ENCODE results near the gene PNPO.
"Not testable (repeated sequence)": the region's sequence is repeated elsewhere in the genome, so short reads cannot be mapped to it uniquely, and the experiment has no call there.

PNPO gene

GRCh38 chr17:47973541-47973940 is 32.2 kb downstream of the PNPO start:
- no peak for DNase-seq (ENCODE audit: low spot score)
- FAIRE-seq: no peak

- DNase-seq (ENCODE audit: low spot score) (no peak), FAIRE-seq (no peak)
These were observed 33.9 kb downstream of the PNPO start for GRCh38 chr17:47975189-47975822.

- FAIRE-seq: no peak
- no peak for DNase-seq (ENCODE audit: low spot score)
These were observed 34.4 kb downstream of the PNPO start for GRCh38 chr17:47975823-47976205.

- DNase-seq (ENCODE audit: low spot score) (peak; percentile 46), FAIRE-seq (no peak)
These were observed 37.0 kb downstream of the PNPO start for GRCh38 chr17:47978324-47978723.

GRCh38 chr17:47980541-47980940 is 39.2 kb downstream of the PNPO start:
- no peak for DNase-seq (ENCODE audit: low spot score)
- no peak for FAIRE-seq

GRCh38 chr17:47981462-47981861 is 40.1 kb downstream of the PNPO start:
- DNase-seq (ENCODE audit: low spot score) (no peak), FAIRE-seq (no peak)

GRCh38 chr17:47982091-47982617 is 40.8 kb downstream of the PNPO start:
- DNase-seq (ENCODE audit: low spot score) (no peak), FAIRE-seq (no peak)

GRCh38 chr17:47982645-47983390 is 41.4 kb downstream of the PNPO start:
- FAIRE-seq: no peak
- no peak for DNase-seq (ENCODE audit: low spot score)

GRCh38 chr17:47983492-47984223 is 42.3 kb downstream of the PNPO start:
- DNase-seq (ENCODE audit: low spot score) (no peak), FAIRE-seq (no peak)

- DNase-seq (ENCODE audit: low spot score): no peak
- no peak for FAIRE-seq
These were observed 45.1 kb downstream of the PNPO start for GRCh38 chr17:47986520-47986919.

GRCh38 chr17:47987240-47987835 is 46.0 kb downstream of the PNPO start:
- no peak for DNase-seq (ENCODE audit: low spot score)
- FAIRE-seq: no peak

- DNase-seq (ENCODE audit: low spot score): not testable (repeated sequence)
These were observed 47.1 kb downstream of the PNPO start for GRCh38 chr17:47988445-47988844.

GRCh38 chr17:47989159-47989558 is 47.8 kb downstream of the PNPO start:
- FAIRE-seq: no peak

More at GRCh38 chr17:47988445-47988844, 47.1 kb downstream of the PNPO start:
- FAIRE-seq: not testable (repeated sequence)

GRCh38 chr17:47989700-47990099 is 48.3 kb downstream of the PNPO start:
- FAIRE-seq: no peak

More at GRCh38 chr17:47989159-47989558, 47.8 kb downstream of the PNPO start:
- DNase-seq (ENCODE audit: low spot score): no peak

GRCh38 chr17:47990962-47991731 is 49.8 kb downstream of the PNPO start:
- FAIRE-seq (no peak), DNase-seq (ENCODE audit: low spot score) (no peak)

More at GRCh38 chr17:47989700-47990099, 48.3 kb downstream of the PNPO start:
- no peak for DNase-seq (ENCODE audit: low spot score)

GRCh38 chr17:47992216-47992615 is 50.8 kb downstream of the PNPO start:
- FAIRE-seq (no peak), DNase-seq (ENCODE audit: low spot score) (no peak)

GRCh38 chr17:47993031-47993564 is 51.7 kb downstream of the PNPO start:
- FAIRE-seq (no peak), DNase-seq (ENCODE audit: low spot score) (no peak)

GRCh38 chr17:47993964-47994363 is 52.6 kb downstream of the PNPO start:
- DNase-seq (ENCODE audit: low spot score): no peak
- FAIRE-seq: peak; percentile 20

- no peak for FAIRE-seq
These were observed 53.4 kb downstream of the PNPO start for GRCh38 chr17:47994724-47995123.

GRCh38 chr17:47995241-47995935 is 54.0 kb downstream of the PNPO start:
- no peak for FAIRE-seq
- DNase-seq (ENCODE audit: low spot score): no peak

More at GRCh38 chr17:47994724-47995123, 53.4 kb downstream of the PNPO start:
- DNase-seq (ENCODE audit: low spot score): no peak

All from urothelium cell line (cell line).